Activated CD8-positive, alpha-beta memory T cell treated with anti-CD3 and anti-CD28 coated beads, Interleukin-2, amount 50 U/mL, for 24 hours (primary cell): ENCODE data around the gene CD177.
"Not testable (repeated sequence)": the region's sequence is repeated elsewhere in the genome, so short reads cannot be mapped to it uniquely, and the experiment has no call there.

ENCODE experiments used
- DNase-seq: peaks from one replicate; pipeline ENCODE4 v3.0.0-alpha.2; 2020; ENCODE audit errors: extremely low read depth

Gene CD177

GRCh38 chr19:43380771-43381386 is 27.4 kb downstream of the CD177 start:
- DNase-seq, result no peak

DNA sequence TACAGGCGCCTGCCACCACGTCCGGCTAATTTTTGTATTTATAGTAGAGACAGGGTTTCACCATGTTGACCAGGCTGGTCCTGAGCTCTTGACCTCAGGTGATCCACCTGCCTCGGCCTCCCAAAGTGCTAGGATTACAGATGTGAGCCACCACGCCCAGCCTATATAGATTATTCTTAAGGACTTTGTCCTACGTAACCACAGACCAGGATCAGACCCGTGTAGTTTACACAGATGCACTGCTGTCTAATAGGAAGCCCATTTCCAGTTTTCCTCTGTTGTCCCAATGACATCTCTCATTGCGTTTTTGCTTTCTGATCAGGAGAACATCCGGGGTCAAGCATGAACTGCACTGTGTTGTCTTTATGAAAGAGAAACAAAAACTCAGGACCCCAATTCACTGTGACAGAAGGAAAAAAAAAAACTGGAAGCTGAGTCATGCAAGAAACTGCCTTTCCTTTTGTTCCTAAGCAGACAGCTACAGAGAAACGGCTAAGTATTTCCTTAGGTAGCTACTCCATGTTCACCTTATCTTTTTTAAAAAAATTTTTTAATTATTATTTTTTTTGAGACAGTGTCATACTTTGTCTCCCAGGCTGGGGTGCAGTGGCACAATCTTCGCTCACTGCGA is 29.2 kb downstream of the CD177 start:
- DNase-seq, result not testable (repeated sequence)

GRCh38 chr19:43383254-43383653 is 29.8 kb downstream of the CD177 start:
- not testable (repeated sequence) for DNase-seq

- not testable (repeated sequence) for DNase-seq
Measured at GRCh38 chr19:43383759-43384158, 30.3 kb downstream of the CD177 start.

- DNase-seq, result not testable (repeated sequence)
Measured at GRCh38 chr19:43390903-43391551, 37.5 kb downstream of the CD177 start.

DNA sequence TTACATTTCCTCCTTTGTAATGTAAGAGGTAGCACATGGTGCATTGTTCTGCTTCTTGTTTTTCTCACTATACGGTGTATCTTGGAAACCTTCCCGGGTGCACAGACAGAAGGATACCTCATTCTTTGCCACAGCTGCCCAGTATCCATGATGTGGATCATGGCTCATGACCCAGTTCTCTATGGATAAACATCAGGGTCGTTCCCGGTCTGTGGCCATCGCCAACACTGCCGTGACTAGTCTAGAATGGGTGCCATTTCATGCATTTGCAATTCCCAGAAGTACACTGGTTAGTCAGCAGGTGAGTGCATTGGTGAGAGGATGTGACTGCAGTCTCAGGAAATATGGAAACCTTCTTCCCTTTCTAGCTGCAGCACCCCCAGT is 38.1 kb downstream of the CD177 start:
- not testable (repeated sequence) for DNase-seq

GRCh38 chr19:43393501-43393900 is 40.0 kb downstream of the CD177 start:
- not testable (repeated sequence) for DNase-seq

DNA sequence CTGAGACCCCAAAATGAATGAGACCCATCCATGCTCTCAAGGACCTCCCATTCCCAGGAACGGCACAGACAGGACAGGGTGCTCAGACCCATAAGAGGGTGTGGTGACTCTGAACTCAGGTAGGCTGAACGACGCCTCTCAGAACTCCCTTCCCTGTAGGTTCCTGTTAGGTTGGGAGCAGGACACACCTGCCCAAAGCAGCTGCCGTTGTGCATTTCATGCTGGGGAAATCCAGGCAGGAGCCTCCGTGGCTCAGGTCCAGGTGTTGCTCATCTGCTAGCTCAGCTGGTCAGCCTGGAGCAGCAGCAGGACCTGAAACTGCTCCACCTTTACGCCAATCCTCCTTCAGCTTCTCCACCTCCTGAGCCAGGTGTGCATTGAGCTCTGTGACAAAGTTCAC is 42.1 kb downstream of the CD177 start:
- no peak for DNase-seq

GRCh38 chr19:43406297-43406696 is 52.8 kb downstream of the CD177 start:
- DNase-seq, result no peak

GRCh38 chr19:43407416-43408005 is 54.0 kb downstream of the CD177 start:
- no peak for DNase-seq

DNA sequence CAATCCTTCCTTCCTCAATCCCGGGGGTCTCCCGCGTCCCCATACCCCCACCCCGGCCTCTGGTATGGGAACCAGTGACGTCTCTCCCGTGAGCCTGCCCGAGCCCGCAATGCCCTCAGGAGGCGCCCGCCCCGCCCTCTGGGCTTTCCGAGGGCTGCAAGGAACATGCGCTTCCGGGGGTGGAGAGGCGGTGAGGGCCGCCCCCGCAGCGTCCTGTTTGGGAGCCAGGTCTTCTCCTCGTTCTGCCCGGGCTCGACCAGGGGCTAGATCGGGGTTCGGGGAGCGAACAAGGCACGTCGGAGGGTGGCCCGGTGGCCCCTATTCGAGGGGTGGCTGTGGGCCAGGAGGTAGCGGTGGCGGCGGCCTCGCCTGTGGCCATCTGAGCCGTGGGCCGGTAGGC is 54.6 kb downstream of the CD177 start:
- no peak for DNase-seq

DNA sequence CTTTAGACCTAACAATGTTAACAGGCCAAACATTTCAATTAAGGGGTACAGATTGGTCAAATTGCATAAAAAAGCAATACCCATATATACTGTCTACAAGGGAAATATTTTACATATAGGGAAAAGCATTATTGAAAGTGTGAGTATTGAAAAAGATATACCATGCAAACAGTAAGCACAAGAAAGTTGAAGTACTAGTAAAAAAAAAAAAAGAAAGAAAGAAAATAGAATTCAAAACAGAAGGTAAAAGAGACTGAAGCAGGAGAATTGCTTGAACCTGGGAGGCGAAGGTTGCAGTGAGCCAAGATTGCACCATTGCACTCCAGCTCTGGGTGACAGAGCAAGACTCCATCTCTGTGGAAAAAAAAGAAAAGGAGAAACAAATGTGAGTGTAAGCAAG is 55.9 kb downstream of the CD177 start:
- no peak for DNase-seq

DNA sequence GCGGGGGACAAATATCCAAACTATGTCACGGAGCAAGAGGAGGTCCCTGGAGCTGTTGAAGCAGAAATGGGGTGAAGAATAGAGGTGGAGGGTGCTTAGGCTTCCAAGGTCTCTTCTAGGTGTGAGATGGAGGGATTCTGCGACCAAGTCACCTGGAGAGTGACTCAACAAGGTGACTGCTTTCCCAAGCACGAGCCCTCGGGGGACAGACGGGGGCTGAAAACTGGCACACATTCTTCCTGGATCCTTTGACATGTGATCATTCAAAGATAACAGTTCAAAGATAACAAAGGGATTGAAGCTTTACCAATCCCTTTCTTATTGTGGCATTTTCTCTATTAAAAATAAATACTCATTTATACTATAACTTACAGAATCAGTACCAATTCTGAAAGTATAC is 59.0 kb downstream of the CD177 start:
- no peak for DNase-seq
